ENCODE results near the gene CST2.
"Not testable (repeated sequence)": the region's sequence is repeated elsewhere in the genome, so short reads cannot be mapped to it uniquely, and the experiment has no call there.

Gene CST2

GRCh38 chr20:23800865-23801264 is 25.7 kb downstream of the CST2 start:
- DNase-seq: no peak

GRCh38 chr20:23799216-23799847 is 27.2 kb downstream of the CST2 start:
- not testable (repeated sequence) for DNase-seq

- DNase-seq: no peak
Observed at GRCh38 chr20:23795526-23795925, 31.0 kb downstream of the CST2 start.

- DNase-seq: no peak
Observed at GRCh38 chr20:23794841-23795240, 31.7 kb downstream of the CST2 start.

DNA sequence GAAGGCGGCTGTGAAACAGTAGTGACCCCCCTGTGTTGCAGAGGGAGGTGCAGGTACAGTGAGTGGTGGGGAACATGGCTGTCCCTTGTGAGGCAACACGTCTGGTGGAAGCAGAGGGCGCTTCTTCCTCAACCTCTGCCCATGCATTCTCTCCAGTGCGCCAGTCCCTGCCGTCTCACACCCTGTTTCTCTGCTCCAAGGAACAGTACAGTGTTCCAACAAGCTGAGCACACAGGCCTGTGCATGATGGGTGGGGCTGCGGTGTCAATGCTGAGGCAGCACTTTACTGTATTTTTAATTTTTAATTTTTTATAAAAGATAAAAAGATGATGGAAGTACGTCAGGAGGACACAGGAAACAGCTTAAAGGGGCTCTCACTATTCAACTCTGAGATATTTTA is 32.5 kb downstream of the CST2 start:
- no peak for DNase-seq

DNA sequence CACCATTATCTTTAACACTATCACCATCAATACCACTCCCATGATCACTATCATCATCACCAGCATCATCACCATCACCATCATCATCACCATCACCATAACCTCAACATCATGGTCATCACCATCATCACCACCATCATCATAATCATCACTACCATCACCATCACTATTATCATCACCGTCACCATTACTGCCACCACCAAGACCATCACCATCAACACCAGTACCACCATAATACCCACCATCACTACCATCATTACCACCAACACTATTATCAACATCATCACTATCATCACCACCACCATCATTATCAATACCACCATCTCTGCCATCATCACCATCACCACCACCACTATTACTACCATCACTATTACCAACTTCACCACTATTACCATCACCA is 43.1 kb downstream of the CST2 start:
- no peak for DNase-seq

DNA sequence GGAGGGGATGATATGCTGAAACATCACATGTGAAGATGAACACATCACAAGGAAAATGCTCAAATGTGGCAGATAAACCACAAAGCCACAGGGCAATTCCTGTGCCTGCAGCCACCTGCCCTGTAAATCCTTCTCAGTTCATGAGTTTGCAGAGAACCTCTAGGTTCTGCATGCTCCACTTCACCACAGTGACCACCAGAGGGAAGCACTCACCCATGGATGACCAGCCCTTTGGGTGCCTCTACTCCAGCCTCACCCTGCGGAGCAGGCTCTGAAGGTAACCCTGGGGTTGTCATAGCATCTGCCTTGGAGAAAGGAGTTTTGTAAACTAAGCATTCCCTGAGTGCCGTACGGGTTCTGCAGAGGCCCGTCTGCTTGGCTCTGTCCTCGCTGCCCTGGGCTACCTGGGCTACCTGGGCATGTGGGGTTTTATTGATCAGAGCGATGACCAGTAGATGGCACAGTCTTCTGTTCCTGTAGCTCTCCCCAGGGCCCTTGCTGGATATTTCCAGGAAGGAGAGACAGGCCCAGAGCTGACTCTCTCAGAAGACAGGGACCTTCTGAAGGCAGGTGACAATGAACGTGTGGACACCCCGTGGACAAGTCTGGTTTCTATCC is 44.1 kb downstream of the CST2 start:
- no peak for DNase-seq

DNA sequence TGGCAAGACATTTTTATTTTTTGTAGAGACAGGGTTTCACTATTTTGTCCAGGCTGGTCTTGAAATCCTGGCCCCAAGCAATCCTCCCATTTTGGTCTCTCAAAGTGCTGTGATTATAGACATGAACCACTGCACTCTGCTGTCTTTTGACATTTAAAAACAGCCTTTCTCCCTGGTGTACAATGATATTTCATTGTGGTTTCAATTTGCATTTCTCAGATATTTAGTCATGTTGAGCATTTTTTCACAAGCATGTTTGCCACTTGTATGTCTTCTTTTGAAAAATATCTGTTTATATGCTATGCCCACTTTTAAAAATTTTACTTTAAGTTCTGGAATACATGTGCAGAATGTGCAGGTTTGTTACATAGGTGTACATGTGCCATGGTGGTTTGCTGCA is 47.9 kb downstream of the CST2 start:
- DNase-seq: not testable (repeated sequence)

GRCh38 chr20:23777380-23777779 is 49.1 kb downstream of the CST2 start:
- not testable (repeated sequence) for DNase-seq

DNA sequence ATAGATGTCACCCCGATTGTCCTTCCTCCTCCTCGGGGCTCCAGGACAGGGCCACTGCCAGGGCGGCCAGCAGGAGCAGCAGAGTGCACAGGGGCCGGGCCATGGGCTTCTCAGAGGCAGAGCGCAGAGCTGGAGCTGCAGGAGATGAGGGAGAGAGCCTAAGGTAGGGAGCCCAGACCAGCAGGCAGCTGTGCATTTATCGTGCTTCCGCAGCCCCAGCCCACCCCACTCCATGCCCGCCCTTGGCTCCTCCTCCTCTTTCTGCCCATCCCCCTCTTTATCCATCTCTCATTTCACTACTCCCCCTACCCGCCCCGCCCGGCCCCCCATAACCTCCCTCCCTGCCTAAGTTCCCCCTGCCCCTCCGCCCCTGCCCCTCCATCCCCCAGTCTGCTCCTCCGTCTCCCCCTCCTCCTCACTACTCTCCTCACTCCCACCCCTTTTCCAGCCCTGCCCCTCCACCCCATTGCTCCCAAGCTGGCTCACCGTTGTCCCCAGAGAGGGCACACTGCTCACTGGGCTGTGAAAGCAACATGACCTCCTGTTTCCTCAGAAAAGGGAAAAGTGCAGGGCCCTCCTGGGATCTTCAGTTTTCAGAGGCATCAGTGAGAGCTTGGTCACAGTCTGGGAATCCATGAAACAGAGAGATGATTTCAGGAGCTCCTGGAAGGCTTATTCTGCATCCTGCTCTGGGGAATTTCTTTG is 50.3 kb downstream of the CST2 start:
- DNase-seq: no peak

GRCh38 chr20:23774081-23774480 is 52.4 kb downstream of the CST2 start:
- no peak for DNase-seq

All from KG1 (cell line).